Progenitor cell of endocrine pancreas (in vitro differentiated cells): ENCODE results near the gene TFB1M. TPM values are rescaled to one million over a fixed set of nuclear protein-coding genes. Genes with fewer than 3 reads are reported as not detected.
A peak's percentile ranks its signal among the peaks of the same experiment; 100 is the strongest.
"Not testable (repeated sequence)": the region's sequence is repeated elsewhere in the genome, so short reads cannot be mapped to it uniquely, and the experiment has no call there.

Source experiments
- DNase-seq: peaks from one replicate; pipeline ENCODE4 v3.0.0; 2021; ENCODE audit warnings: low spot score; ENCODE audit not compliant: unreplicated experiment
- H3K27ac Mint-ChIP-seq: 2 replicates; pipeline ENCODE4 v1.8.0; 2021; ENCODE audit warnings: mild to moderate bottlenecking, moderate library complexity, mixed read lengths
- H3K27me3 Mint-ChIP-seq: 2 replicates; pipeline ENCODE4 v1.8.0; 2021; ENCODE audit warnings: mixed read lengths
- H3K36me3 Mint-ChIP-seq: 2 replicates; pipeline ENCODE4 v1.8.0; 2022; ENCODE audit warnings: mixed read lengths; ENCODE audit not compliant: insufficient read depth
- H3K4me1 Mint-ChIP-seq: 2 replicates; pipeline ENCODE4 v1.8.0; 2021; ENCODE audit warnings: low read depth, mixed read lengths
- H3K4me3 Mint-ChIP-seq: 2 replicates; pipeline ENCODE4 v1.8.0; 2021; ENCODE audit warnings: low read depth, mild to moderate bottlenecking, moderate library complexity, mixed read lengths
- H3K9me3 Mint-ChIP-seq: 2 replicates; pipeline ENCODE4 v1.8.0; 2021; ENCODE audit warnings: low read depth, mixed read lengths
- total RNA-seq: library from RNA; stranded (reverse); gene quantifications from 2 replicates; pipeline ENCODE4 v1.2.1, GENCODE V29; 2021
- TF ChIP-seq, protein P1 (sequence below): fragments of 200-600 bp; sonication (generic); IDR thresholded peaks from one replicate; pipeline ENCODE4 v1.5.0; 2021; ENCODE audit warnings: antibody characterized with exemption, mild to moderate bottlenecking; ENCODE audit not compliant: unreplicated experiment

TFB1M gene
- total RNA-seq, 1 donor from 2014 or later: 33.2 TPM

DNA sequence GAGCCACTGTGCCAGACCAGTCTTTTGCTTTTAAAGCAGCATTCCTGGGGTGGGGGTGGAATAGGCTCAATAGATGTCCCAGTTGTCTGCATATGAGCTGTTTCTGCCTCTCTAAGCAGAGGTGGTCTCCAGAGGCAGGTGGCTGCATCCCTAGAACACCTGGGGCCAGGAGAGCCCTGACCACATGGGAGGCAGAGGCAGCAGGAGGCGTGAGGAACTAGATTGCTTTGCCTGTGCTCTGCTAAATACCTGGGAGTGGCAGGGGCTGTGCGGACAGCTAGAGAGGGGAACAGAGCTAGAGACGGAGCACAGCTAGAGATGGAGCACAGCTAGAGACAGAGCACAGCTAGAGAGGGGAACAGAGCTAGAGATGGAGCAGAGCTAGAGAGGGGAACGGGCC lies 79.6 kb downstream of the TFB1M start:
- Mint-ChIP-seq H3K9me3 (peaks cover 17% of the 10 kb centered on the region), H3K36me3 (peaks cover 3% of the 10 kb centered on the region), H3K27ac (no peak overlapping the region), H3K27me3 (no peaks in the 10 kb centered on the region), H3K4me1 (no peaks in the 10 kb centered on the region), H3K4me3 (no peak overlapping the region)
- no peak for DNase-seq
- TF ChIP-seq, protein P1, sequence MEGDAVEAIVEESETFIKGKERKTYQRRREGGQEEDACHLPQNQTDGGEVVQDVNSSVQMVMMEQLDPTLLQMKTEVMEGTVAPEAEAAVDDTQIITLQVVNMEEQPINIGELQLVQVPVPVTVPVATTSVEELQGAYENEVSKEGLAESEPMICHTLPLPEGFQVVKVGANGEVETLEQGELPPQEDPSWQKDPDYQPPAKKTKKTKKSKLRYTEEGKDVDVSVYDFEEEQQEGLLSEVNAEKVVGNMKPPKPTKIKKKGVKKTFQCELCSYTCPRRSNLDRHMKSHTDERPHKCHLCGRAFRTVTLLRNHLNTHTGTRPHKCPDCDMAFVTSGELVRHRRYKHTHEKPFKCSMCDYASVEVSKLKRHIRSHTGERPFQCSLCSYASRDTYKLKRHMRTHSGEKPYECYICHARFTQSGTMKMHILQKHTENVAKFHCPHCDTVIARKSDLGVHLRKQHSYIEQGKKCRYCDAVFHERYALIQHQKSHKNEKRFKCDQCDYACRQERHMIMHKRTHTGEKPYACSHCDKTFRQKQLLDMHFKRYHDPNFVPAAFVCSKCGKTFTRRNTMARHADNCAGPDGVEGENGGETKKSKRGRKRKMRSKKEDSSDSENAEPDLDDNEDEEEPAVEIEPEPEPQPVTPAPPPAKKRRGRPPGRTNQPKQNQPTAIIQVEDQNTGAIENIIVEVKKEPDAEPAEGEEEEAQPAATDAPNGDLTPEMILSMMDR: no peak

GRCh38 chr6:155234167-155234566 lies 80.1 kb downstream of the TFB1M start:
- TF ChIP-seq, protein P1: no peak
- Mint-ChIP-seq H3K36me3 (peaks cover 4% of the 10 kb centered on the region), H3K9me3 (peaks cover 17% of the 10 kb centered on the region), H3K27ac (no peak overlapping the region), H3K4me1 (no peaks in the 10 kb centered on the region), H3K27me3 (no peaks in the 10 kb centered on the region), H3K4me3 (no peak overlapping the region)
- no peak for DNase-seq

DNA sequence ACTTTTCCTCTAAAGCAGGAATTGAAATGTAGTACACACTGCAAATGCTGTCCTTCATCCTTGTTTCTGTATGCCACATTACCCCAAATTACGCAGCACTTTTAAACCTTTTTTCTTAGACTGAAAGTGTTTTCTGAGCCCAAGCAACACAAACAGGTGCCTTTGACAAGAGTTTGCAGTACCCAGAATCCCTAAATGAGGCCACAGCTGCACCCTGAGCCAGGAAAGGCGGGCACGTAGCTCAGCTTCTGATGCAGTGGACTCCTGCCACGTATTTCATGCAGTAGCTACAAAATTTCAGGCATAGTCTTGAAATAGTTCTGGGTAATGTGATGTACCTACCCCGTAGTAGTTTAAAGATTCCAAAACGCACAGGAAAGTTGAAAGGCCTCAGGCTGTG lies 81.4 kb downstream of the TFB1M start:
- no peak overlapping the region for H3K27ac Mint-ChIP-seq
- no peak for DNase-seq
- H3K4me1 Mint-ChIP-seq: peaks cover under 1% of the 10 kb centered on the region
- peaks cover 4% of the 10 kb centered on the region for H3K9me3 Mint-ChIP-seq
- no peak overlapping the region for H3K4me3 Mint-ChIP-seq
- H3K36me3 Mint-ChIP-seq: peaks cover 1% of the 10 kb centered on the region
- TF ChIP-seq, protein P1: no peak
- H3K27me3 Mint-ChIP-seq: no peaks in the 10 kb centered on the region

- not testable (repeated sequence) for H3K9me3 Mint-ChIP-seq, H3K27me3 Mint-ChIP-seq, H3K4me3 Mint-ChIP-seq, H3K4me1 Mint-ChIP-seq, DNase-seq, H3K27ac Mint-ChIP-seq, H3K36me3 Mint-ChIP-seq
Measured at GRCh38 chr6:155230975-155231374, 83.3 kb downstream of the TFB1M start.

DNA sequence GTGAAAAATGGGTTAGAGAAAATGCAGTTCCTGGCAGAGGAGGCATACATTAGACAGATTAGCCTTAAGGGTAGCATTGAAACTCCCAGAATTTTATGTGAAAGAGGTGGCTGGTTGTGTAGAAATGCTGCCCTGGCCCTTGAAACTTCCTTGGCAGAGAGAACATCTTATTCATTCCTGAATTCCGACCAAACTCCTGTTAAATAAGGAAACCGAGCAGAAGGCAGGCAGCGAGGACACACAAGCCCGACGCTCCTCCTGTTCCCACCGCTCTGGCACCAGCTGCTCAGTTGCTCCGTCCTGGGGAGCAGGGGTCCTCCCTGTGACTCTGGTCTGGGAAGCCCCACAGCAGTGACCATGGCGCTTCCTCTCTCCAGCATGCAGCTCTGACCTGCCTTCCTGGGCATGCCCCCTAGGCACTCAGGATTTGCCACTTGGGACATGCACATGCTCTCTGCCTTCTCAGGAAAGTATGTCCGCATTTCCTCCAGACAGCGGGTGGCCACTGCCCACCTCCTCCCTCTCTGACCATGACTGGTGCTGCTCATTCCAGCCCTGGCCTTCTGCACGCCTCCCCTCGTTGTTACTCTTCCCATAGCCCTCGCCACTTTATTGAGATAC lies 85.6 kb downstream of the TFB1M start:
- Mint-ChIP-seq H3K27ac (peak overlapping the region; percentile 8), H3K4me1 (peaks cover 17% of the 10 kb centered on the region), H3K4me3 (no peak overlapping the region), H3K36me3 (peaks cover 1% of the 10 kb centered on the region), H3K27me3 (no peaks in the 10 kb centered on the region), H3K9me3 (peaks cover 4% of the 10 kb centered on the region)
- TF ChIP-seq, protein P1: no peak
- no peak for DNase-seq

GRCh38 chr6:155227046-155227445 lies 87.2 kb downstream of the TFB1M start:
- H3K36me3 Mint-ChIP-seq: peaks cover 1% of the 10 kb centered on the region
- DNase-seq: no peak
- H3K9me3 Mint-ChIP-seq: peaks cover 4% of the 10 kb centered on the region
- H3K4me1 Mint-ChIP-seq: peaks cover 21% of the 10 kb centered on the region
- H3K4me3 Mint-ChIP-seq: no peak overlapping the region
- no peaks in the 10 kb centered on the region for H3K27me3 Mint-ChIP-seq
- no peak overlapping the region for H3K27ac Mint-ChIP-seq
- TF ChIP-seq, protein P1: no peak
